ENCODE measurements around the gene TPCN1.

Gene TPCN1

DNA sequence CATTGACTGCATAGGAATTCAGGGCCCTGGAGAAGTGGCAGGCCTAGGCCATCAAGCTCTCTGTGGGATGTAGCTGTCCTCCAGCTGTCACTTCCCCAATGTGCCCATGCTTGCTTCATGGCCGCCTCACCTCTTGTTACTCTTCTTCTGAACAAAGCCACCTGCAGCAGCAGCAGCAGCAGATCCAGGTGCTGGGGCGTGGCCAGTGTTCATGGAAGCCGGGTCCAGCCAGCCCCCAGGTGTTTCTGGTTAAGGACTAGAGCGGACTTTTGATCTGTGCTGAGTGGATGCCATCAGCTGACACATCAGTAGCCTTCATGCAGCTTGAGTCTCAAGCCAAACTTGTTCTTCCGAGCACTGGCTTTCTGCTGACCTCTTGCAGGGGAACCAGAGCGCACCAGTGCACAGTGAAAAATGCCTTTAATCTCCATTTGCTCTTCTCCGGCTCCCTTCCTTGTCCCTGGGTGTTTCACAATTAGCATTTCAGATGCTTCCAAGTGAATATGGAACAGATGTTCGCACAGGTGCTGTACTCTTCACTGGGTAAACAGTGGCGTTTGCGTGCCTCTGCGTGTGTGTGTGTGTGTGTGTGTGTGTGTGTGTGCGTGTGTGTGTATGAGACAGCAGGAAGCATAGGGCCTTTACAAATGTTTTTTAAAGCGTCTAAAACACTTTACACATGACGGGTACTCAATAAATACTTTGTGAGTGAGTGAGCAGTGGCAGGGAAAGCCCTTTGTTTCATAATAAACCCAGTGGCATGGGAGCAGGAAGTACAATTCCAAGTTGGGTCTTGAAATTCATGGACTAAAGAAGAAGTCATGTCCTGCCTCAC, 20.1 kb downstream of the TPCN1 start:
- no peak for DNase-seq (ENCODE audit: low read depth in 2 of 2)

DNA sequence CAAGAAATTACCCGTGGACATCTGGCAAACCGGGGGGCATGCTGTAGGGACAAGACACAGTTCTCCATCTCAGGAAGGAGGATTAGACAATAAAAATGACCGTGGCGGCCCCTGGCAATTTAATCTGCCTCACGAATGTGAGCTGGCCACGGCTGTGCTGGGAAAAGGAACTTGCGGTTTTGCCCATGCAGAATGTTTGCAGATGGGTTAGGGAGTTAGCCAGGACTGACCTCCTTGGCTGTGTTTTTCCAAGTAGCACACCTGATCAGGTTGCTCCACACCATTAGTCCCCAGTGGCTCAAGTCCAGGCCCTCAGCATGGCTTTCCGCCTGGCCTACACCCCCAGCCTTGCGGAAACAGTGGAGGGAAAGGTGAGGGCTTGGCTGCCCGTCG, 20.8 kb downstream of the TPCN1 start:
- DNase-seq (ENCODE audit: low read depth in 2 of 2) = no peak

DNA sequence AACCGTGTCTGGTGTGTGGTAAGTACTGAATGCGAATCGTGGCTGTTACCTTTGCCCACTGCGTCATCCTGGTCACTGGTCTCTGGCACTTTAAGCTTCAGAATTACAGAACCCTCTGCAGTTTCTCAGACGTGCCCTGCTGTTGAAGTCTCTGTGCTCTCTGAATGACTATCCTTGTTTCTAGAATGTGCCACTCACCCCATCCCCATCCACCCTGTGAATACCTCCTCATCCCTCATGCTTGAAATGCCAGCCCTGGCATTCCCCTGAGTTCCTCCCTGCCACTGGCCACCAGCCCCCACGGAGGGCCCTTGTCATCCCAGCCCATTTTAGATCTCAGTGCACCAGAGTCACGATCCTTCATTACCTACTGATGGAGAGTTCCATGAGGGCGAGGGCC, 21.3 kb downstream of the TPCN1 start:
- no peak for DNase-seq (ENCODE audit: low read depth in 2 of 2)

DNA sequence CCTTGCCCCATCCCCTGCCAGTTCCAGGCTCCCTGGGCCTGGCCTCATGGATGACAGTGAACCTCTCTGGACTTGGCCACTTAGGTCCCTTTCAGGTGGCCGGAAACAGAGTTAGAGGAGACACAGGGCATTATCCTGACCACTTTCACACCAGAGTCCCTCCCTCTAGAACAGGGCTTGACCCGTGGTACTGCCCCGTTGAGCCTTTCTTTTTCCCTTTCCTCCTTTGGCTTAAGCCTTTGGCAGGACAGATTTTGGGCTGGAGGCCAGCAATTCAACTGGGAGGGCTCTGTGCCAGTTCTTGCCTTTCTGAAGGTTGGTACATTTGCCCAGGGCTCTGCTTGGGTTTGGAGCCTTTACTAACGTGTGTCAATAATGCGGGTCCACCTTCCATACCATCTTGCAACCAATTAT, 22.8 kb downstream of the TPCN1 start:
- DNase-seq (ENCODE audit: low read depth in 2 of 2) = no peak

DNA sequence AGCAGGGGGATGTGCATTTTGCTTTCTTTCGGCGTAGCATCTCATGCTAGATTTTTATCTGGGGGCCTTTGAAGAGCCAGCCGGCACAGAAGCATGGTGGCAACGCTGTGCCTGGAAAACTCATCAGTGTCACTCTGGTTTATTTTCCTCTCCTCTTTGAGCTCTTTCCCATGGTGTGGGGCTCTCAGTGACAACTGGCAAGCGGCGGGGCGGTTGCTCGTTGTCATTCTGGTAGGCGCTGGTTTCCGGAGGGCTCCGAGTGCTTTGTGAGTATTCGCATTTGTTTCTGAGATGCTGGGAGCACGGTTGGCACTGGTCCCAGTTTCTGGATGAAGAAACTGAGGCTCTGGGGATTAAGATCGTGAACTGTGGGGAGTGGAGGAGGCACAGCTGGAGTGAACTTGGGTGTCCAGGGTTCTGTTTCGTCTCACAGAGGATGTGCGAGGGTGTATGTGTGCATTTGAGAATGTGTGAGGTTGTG, 23.3 kb downstream of the TPCN1 start:
- DNase-seq (ENCODE audit: low read depth in 2 of 2) = no peak

DNA sequence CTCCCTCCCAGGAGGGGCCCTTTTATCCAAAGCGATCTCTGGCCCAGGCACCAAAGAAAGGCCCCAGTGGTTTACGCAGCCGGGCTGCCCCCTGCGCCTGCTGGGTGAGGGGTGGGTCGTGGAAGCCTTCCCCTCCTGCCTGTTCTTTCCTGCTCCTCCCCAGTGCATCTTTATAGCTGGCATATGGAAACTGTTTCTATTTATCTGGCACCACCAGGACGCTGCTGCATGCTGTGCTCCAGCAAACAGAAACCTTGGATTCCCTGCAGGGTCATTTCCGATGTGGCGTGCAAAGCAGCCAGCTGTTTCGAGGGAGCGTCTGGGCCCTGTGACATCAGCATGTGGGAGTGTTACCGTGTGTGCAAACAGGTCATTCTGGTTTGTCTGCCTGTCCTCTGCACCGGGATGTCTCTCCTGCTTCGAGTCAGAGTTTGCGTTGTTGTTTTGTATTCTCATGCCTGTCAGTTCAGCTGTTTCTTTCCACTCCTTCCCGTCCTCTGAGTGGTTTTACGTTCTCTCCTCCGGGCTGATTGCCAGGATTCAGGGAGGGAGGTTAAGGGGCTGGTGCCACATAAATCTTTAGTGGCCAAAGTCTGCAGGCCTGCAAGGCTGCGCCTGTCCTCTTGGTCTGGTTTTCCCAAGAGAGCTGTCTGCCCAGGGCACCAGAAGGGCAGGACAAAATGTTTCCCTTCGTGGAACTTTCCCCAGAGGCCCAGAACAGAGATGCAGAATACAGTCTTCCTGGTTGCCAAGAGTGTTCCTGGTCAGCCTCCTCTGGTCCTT, 24.6 kb downstream of the TPCN1 start:
- no peak for DNase-seq (ENCODE audit: low read depth in 2 of 2)

DNA sequence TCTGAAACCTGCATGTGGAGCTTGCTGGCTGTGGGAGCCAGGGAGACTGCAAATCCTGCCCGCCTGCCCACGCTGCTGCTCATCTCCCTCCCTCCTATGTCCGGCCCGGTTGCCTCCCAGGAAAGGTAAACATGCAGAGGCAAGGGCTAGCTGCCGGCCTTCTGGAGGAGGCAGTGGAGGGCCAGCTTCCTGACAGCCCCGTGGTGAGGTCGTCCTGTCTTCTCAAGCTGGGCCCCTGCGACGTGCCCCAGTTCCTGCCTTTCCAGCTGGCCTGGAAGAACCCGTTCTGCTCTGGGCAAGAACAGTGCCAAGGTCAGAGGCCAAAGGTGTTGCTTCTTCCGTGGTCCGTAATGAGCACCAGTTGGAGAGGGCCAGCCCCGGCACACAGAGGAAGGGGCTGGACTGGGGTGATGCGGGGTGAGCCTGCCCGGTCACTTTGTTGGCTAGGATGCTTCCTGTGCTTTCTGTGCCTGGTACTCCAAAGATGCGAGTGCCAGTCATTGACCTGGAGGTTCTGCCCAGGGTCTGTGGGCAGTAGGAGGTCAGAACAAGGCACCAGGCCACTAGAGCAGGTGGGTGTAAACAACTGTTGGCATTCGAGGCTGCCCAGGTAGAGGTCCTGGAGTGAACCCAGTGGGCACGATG, 25.3 kb downstream of the TPCN1 start:
- no peak for DNase-seq (ENCODE audit: low read depth in 2 of 2)

DNA sequence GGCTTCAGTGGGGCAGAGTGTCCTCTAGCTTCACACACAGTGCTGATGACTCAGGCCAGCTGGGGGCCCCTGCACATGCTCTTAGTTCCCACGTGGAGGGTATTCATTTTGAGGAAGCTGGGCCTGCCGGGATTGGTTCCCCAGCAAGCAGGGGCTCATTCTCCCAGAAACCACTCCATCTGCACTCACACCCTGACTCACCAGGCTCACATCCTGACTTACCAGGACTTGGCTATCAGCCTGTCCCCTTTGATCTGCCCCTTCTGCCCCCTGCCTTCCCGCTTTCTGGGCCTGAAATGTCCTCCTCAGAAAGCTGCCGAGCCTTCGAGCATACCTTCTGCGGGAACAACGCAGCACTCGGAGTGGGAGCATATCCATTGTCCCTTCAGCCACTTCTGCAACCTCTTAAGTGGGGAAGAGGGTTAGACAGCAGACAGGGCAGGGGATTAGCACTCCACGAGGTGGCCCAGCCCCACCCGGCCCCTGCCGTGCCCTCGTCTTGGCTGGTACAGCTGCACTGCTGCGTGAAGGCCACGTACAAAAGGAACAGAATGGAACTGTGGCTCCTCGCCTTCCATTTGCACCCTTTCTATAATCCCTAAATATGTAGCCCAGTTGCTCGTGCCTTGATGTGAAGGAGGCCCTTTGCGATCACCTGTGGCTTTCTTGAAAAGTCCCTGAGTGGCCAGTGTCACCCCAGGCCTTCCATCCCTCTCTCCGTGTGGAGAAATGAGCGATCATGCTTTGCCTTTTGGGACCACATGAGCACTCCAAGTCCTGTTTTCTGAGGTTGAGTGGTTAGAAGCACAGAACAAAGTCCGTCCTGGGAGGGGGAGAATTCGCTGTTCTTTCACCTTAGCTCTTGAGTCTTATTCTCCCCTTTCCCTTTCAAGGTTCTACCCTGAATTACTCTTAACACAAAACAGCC, 26.1 kb downstream of the TPCN1 start:
- DNase-seq (ENCODE audit: low read depth in 2 of 2) = no peak

DNA sequence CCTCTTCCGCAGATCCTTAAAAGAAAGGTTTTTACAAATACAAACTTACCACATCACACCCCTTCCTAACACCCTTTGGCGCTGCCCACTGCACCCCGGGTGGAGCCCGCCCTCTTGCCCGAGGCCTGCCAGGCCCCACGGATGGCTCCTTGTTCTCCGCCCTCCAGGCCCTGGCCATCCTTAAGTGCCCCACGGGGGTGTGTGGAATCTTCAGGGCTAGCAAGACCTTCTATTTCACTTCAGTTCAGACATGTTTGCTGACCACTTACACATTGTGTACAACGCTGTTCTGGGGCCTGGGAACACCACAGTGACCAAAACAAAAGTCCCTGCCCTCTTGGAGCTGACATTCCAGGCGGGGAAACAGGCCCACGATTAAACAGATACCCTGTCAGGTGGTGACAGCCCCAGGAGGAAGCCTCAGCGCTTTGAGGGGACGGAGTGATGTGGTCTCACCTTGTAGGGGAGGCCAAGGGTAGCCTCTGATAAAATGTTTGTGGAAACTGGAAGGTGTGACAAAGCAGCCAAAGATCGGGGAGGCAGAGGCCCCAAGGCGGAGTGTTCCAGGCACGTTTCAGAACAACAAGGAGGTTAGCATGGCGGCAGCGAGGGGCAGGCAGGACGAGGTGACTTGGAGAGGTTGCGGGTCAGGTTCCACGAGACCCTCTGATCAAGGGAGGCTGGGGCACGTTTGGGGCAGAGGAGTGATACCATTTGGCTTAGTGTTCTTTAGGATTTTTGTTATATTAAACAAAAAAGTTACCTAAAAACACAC, 27.0 kb downstream of the TPCN1 start:
- no peak for DNase-seq (ENCODE audit: low read depth in 2 of 2)

DNA sequence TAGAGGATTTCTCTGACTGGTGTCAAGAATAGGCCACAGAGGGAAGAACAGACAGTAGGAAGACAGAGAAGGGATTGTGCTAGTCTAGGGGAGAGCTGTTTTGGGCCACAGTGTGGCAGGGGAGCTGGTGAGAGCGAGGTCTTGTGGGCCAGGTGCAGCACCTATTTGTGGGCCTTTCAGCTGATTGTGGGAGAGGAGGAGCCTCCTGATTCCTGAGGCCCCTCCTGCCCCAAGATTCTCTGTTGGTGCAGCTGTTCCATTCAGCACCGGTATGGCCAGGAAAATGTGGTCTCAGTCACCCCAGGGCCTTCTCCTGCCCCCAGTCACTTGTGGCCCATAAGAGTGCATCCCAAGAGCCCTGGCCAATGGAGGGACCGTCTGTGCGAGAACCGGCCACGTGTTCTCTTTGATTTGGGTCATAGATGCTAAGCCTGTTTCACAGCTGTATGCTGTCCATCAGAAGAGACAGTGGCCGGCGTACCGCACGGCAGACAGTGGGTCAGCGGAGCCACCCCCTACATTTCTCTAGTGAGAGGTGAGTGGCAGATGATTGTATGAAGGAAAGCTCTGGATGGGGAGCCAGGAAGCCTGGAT, 27.7 kb downstream of the TPCN1 start:
- no peak for DNase-seq (ENCODE audit: low read depth in 2 of 2)

DNA sequence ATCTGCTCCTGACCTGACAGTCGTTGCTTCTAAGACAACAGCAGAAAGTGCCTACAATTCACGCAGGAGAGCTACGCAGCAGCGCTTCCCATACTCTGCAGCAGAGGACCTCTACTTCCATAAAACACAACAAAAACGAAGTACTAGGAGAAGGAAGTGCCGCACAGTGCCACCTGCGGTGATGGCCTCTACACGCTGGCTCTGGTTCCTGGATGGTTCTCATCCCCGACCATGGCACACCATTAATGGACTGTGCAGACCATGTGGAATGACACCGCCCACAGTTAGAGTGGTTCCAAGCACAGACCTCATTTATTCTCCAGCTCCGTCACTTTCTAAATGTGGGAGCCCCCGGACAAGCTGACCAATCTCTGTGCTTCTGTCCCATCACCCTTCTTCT, 28.3 kb downstream of the TPCN1 start:
- no peak for DNase-seq (ENCODE audit: low read depth in 2 of 2)

DNA sequence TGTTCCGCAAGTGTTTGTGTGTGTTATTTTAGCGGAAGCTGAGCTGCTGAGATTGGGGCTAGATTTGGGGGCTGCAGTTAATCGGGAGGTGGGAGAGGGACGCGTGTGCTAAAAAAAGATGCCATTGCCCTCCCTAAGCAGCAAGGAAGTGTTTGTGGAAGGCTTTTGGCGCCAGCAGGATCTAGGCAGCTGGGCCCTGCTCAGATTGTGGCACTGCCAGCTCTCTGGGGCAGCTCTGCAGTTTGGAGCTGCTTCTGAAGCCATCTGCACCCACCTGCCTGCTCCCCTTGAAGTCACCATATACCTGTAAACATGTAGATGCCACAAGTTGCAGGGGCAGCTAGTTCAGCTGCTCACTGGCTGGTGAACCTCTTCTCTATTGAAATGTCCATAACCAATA, 28.8 kb downstream of the TPCN1 start:
- DNase-seq (ENCODE audit: low read depth in 2 of 2) = no peak

DNA sequence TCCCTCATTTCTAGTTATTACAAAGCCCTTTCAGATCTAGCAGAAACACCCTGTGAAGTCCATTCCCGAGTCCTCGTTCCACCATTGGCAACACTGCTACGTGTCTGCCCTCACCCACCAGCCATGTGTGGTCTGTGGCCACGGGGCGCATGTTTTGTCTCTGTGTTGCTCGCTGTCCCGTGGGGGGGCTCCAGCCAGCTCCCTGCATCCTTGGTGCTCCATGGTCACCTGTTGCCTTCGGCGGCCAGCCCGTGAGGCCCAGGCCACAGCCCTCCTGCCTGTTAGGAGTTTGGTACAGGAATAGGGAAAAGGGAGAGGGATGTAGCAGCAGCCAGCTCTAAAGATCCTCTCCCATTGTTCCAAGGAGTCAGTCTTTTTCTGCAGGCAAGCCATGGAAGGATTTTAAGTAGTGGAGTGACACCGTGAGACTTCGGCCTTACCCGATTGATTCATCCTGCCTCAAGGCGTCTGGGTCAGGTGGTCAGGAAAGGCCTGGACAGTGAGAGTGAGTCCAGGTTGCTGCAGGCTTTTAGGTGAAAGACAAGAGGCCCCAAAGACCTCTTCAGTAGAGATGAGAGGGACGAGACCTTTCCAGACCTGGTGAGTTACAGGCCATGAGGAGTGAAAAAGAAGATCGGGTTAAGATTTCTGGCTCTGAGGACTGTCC, 30.3 kb downstream of the TPCN1 start:
- no peak for DNase-seq (ENCODE audit: low read depth in 2 of 2)

DNA sequence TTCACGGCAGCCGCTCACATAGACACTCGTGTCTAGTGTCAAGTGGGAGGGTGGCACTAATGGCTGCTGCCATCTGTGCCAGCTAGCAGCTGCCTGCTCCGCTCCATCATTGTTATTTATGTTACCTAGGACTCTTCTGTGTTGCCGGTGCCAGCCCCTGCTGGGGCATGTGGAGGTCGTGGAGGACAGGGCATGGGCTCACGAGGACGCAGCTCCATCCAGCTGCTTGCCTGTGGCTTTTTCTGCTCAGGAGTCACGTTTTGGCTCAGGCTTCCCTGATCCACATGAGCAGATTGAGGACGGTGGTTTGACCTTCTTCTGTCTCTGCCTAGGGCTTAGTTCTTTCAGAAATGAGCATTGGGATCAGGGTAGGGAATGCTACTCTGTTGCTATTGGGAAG, 31.2 kb downstream of the TPCN1 start:
- no peak for DNase-seq (ENCODE audit: low read depth in 2 of 2)

DNA sequence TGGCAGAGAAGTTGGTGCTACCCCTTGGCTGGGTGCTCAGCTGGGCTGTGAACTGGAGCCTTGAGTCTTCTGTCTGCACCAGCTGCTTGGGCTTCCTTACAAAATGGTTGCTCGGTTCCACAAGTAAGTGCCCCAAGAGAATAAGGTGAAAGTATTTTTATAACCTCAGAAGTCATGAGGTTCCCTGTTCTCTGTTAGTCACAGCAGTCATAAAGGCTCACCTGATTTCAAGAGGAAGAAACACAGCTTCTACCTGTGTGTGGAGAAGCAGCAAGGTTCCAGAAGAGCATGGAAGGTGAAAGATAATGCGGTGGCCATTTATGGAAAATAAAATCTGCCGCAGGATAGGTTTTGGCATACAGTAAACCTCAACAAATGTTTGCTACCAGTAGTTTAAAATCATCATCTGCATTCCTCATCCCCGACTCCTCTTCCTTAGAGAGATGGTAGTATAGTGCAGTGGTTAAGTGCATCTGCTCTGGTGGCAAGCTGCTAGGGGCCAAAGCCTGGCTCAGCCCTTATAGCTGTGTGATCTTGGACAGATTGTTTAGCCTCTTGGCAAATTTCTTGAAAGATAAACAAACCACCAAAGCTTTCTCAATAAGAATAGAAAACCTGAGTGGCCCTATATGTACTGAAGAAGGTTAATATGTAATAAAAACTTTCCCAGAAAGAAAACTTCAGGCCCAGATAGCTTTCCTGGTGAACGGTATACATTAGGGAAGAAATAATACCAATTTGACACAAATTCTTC, 32.4 kb downstream of the TPCN1 start:
- DNase-seq (ENCODE audit: low read depth in 2 of 2) = no peak

DNA sequence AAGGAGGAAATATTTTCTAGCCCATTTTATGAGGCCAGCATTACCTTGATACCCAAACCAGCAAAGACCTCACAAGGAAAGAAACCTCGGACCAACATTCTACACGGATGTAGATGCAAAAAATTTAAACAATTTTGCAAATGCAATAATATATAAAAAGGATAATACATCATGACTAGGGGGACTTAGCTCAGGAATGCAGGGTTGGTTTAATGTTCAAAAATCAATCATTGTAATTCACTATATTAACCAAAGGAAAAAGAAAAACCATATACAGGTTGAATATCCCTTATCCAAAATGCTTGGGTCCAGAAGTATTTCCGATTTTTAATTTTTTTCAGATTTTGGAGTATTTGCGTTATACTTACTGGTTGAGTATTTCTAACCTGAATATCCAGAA, 33.0 kb downstream of the TPCN1 start:
- no peak for DNase-seq (ENCODE audit: low read depth in 2 of 2)

DNA sequence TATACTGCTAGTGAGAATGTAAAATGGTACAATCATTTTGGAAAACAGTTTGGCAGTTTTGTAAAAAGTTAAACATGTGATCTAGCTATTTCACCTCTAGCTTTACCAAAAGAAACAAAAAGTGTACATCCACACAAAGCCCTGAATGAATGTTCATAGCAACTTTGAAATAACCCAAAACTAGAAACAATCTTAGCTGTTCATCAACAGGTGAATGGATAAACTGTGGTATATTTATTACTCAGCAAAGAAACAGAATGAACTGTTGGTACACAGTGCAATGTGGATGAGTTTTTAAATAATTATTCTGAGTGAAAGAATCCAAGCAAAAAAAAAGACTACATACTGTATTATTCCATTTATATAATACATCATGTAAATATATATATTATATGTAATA, 36.3 kb downstream of the TPCN1 start:
- DNase-seq (ENCODE audit: low read depth in 2 of 2) = no peak

DNA sequence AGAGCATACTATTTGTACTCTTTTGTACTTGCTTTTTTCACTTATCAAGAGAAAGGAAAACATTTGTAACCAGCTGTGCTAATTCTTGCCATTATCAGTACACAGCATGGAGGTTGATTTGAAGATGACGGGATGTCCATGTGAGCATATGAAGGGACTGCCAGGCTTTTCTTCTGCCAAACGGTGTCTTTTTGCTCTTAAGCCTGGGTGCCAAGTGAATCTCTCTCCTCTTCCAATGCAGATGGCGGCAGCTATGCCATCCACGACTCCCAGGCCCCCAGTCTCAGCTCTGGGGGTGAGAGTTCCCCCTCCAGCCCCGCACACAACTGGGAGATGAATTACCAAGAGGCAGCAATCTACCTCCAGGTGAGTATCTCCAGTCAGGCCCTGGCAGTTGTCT, 38.9 kb downstream of the TPCN1 start:
- DNase-seq (ENCODE audit: low read depth in 2 of 2) = no peak

All from stimulated activated CD8-positive, alpha-beta memory T cell treated with anti-CD3 and anti-CD28 coated beads, Interleukin-15, amount 100 ng/mL, for 4 hours (primary cell).